Neural cell (in vitro differentiated cells): Measurements from ENCODE around the gene CDK6. TPM values are rescaled to one million over a fixed set of nuclear protein-coding genes. Genes with fewer than 3 reads are reported as not detected.

Experiments
- H2AFZ ChIP-seq: fragments of 200-600, 300-800 bp; sonication (generic), shearing (Covaris generic); 2 replicates; pipeline ENCODE4 v1.6.0; 2014; ENCODE audit warnings: low read depth, mild to moderate bottlenecking, antibody characterized with exemption, low read length, moderate library complexity
- H3F3A ChIP-seq: fragments of 200-600 bp; shearing (Covaris generic); 2 replicates; pipeline ENCODE4 v1.6.1; 2016; ENCODE audit warnings: mild to moderate bottlenecking, moderate library complexity, mixed read lengths, antibody characterized with exemption, low read length; ENCODE audit not compliant: insufficient read depth, poor library complexity, severe bottlenecking
- H3K27ac ChIP-seq: fragments of 200-600, 300-800 bp; sonication (generic), shearing (Covaris generic); 2 replicates; pipeline ENCODE4 v1.5.1; 2014; ENCODE audit warnings: mild to moderate bottlenecking, low read length, moderate library complexity
- H3K27me3 ChIP-seq: fragments of 300-800, 200-600 bp; sonication (generic), shearing (Covaris generic); 2 replicates; pipeline ENCODE4 v1.6.0; 2014; ENCODE audit warnings: mild to moderate bottlenecking, low read depth, low read length, moderate library complexity; ENCODE audit not compliant: insufficient read depth
- H3K36me3 ChIP-seq: fragments of 300-800, 200-600 bp; sonication (generic), shearing (Covaris generic); 2 replicates; pipeline ENCODE4 v1.5.1; 2014; ENCODE audit warnings: mild to moderate bottlenecking, antibody characterized with exemption, low read length, moderate library complexity; ENCODE audit not compliant: insufficient read depth
- H3K4me2 ChIP-seq: fragments of 300-800, 200-600 bp; sonication (generic), shearing (Covaris generic); 2 replicates; pipeline ENCODE4 v1.6.0; 2014; ENCODE audit warnings: mild to moderate bottlenecking, low read length
- H3K4me3 ChIP-seq: fragments of 300-800, 200-600 bp; sonication (generic), shearing (Covaris generic); 2 replicates; pipeline ENCODE4 v1.5.1; 2014; ENCODE audit warnings: mild to moderate bottlenecking, low read length, moderate library complexity
- H3K79me2 ChIP-seq: fragments of 200-600 bp; shearing (Covaris generic); replicated peaks from 2 replicates; pipeline ENCODE4 v1.6.0; 2014; ENCODE audit warnings: mild to moderate bottlenecking, low read length, moderate library complexity; ENCODE audit not compliant: insufficient read depth
- H3K9ac ChIP-seq: fragments of 300-800, 200-600 bp; sonication (generic), shearing (Covaris generic); 2 replicates; pipeline ENCODE4 v1.6.1; 2016; ENCODE audit warnings: mild to moderate bottlenecking, low read length, mixed read lengths
- H3K9me2 ChIP-seq: fragments of 200-600 bp; shearing (Covaris generic); 2 replicates; pipeline ENCODE4 v1.6.1; 2016; ENCODE audit warnings: mild to moderate bottlenecking, low read length, mixed read lengths; ENCODE audit not compliant: insufficient read depth
- H3K9me3 ChIP-seq: fragments of 200-600, 300-800 bp; sonication (generic), shearing (Covaris generic); 2 replicates; pipeline ENCODE4 v1.6.1; 2016; ENCODE audit warnings: mild to moderate bottlenecking, mixed run types, low read length, moderate library complexity, mixed read lengths
- H4K20me1 ChIP-seq: fragments of 200-600 bp; shearing (Covaris generic); 2 replicates; pipeline ENCODE4 v1.6.1; 2016; ENCODE audit warnings: mild to moderate bottlenecking, mixed run types; ENCODE audit not compliant: insufficient read depth
- CTCF ChIP-seq: fragments of 450-650 bp; IDR thresholded peaks from 2 replicates; pipeline ENCODE4 v1.5.1; 2014; ENCODE audit warnings: antibody characterized with exemption, mild to moderate bottlenecking, moderate library complexity; ENCODE audit not compliant: poor library complexity, severe bottlenecking
- EP300 ChIP-seq: fragments of 450-650 bp; conservative IDR thresholded peaks from 2 replicates; pipeline ENCODE4 v1.6.1; 2014; ENCODE audit warnings: antibody characterized with exemption, mild to moderate bottlenecking, moderate library complexity; ENCODE audit not compliant: poor library complexity, severe bottlenecking
- EZH2 ChIP-seq: fragments of 200-600, 300-800 bp; shearing (Covaris generic), sonication (generic); IDR thresholded peaks from 2 replicates; pipeline ENCODE4 v1.6.1; 2014; ENCODE audit warnings: antibody characterized with exemption, low read length, borderline replicate concordance, mild to moderate bottlenecking; ENCODE audit not compliant: insufficient read depth, poor library complexity, severe bottlenecking
- MXI1 ChIP-seq: fragments of 450-650 bp; conservative IDR thresholded peaks from 2 replicates; pipeline ENCODE4 v1.6.1; 2014; ENCODE audit warnings: antibody characterized with exemption, mild to moderate bottlenecking; ENCODE audit not compliant: poor library complexity, severe bottlenecking
- POLR2AphosphoS5 ChIP-seq: IDR thresholded peaks from 2 replicates; pipeline ENCODE4 v1.6.1; 2012
- RAD21 ChIP-seq: fragments of 450-650 bp; conservative IDR thresholded peaks from 2 replicates; pipeline ENCODE4 v1.6.1; 2014; ENCODE audit warnings: antibody characterized with exemption, mild to moderate bottlenecking, moderate library complexity
- REST ChIP-seq: IDR thresholded peaks from 2 replicates; pipeline ENCODE4 v1.6.1; 2012; ENCODE audit warnings: borderline replicate concordance
- SMC3 ChIP-seq: fragments of 450-650 bp; conservative IDR thresholded peaks from 2 replicates; pipeline ENCODE4 v1.6.1; 2014; ENCODE audit warnings: antibody characterized with exemption, mild to moderate bottlenecking, moderate library complexity; ENCODE audit not compliant: poor library complexity
- TAF1 ChIP-seq: IDR thresholded peaks from 2 replicates; pipeline ENCODE4 v1.6.1; 2012; ENCODE audit warnings: low read depth
- polyA plus RNA-seq: library from polyadenylated mRNA; depleted of rRNA; stranded (reverse); fragments of >200 nt; gene quantifications from 2 replicates; pipeline ENCODE4 v1.2.3, GENCODE V29; 2014

The CDK6 gene
- polyA plus RNA-seq, 1 donor from 2014 or later, result 4.1 TPM

GRCh38 chr7:92661651-92662050 lies 174.7 kb downstream of the CDK6 start:
- H2AFZ ChIP-seq, result no peak overlapping the region
- no peak overlapping the region for H3K4me2 ChIP-seq
- H4K20me1 ChIP-seq, result no peaks in the 10 kb centered on the region
- H3K9me2 ChIP-seq, result no peaks in the 10 kb centered on the region
- H3K79me2 ChIP-seq, result no peaks in the 10 kb centered on the region
- no peaks in the 10 kb centered on the region for H3K9me3 ChIP-seq
- H3K27me3 ChIP-seq, result no peaks in the 10 kb centered on the region
- no peak overlapping the region for H3K27ac ChIP-seq
- H3K4me3 ChIP-seq, result no peak overlapping the region
- H3F3A ChIP-seq, result no peaks in the 10 kb centered on the region
- TF ChIP-seq RAD21, result no peak
- no peak for TF ChIP-seq EZH2
- TF ChIP-seq POLR2AphosphoS5, result no peak
- TF ChIP-seq TAF1, result no peak
- no peak for TF ChIP-seq REST
- no peak for TF ChIP-seq SMC3
- TF ChIP-seq CTCF, result no peak
- TF ChIP-seq EP300, result no peak
- TF ChIP-seq MXI1, result no peak
- H3K9ac ChIP-seq, result no peak overlapping the region
- H3K36me3 ChIP-seq, result no peaks in the 10 kb centered on the region

GRCh38 chr7:92658671-92659070 lies 177.7 kb downstream of the CDK6 start:
- no peaks in the 10 kb centered on the region for H3K9me3 ChIP-seq
- H3K79me2 ChIP-seq, result no peaks in the 10 kb centered on the region
- no peaks in the 10 kb centered on the region for H3F3A ChIP-seq
- no peak overlapping the region for H3K4me3 ChIP-seq
- no peaks in the 10 kb centered on the region for H4K20me1 ChIP-seq
- no peak overlapping the region for H3K9ac ChIP-seq
- H2AFZ ChIP-seq, result no peak overlapping the region
- no peaks in the 10 kb centered on the region for H3K27me3 ChIP-seq
- no peak for TF ChIP-seq SMC3
- no peak for TF ChIP-seq TAF1
- no peak for TF ChIP-seq EP300
- no peak for TF ChIP-seq EZH2
- TF ChIP-seq RAD21, result no peak
- no peak for TF ChIP-seq CTCF
- TF ChIP-seq POLR2AphosphoS5, result no peak
- TF ChIP-seq MXI1, result no peak
- no peak for TF ChIP-seq REST
- no peak overlapping the region for H3K27ac ChIP-seq
- H3K9me2 ChIP-seq, result no peaks in the 10 kb centered on the region
- H3K4me2 ChIP-seq, result no peak overlapping the region
- no peaks in the 10 kb centered on the region for H3K36me3 ChIP-seq
